HUES48 (cell line): ENCODE data around the gene MTMR12.

Experiments
- H3K27ac ChIP-seq: one replicate; pipeline ENCODE4 v1.7.0; 2013; ENCODE audit warnings: low read depth, low read length, inconsistent platforms
- H3K27me3 ChIP-seq: 2 replicates; pipeline ENCODE4 v1.6.1; 2013; ENCODE audit warnings: mild to moderate bottlenecking, low read length; ENCODE audit not compliant: control insufficient read depth, insufficient read depth
- H3K36me3 ChIP-seq: 2 replicates; pipeline ENCODE4 v1.6.1; 2013; ENCODE audit warnings: low read length; ENCODE audit not compliant: control insufficient read depth, insufficient read depth
- H3K4me1 ChIP-seq: 2 replicates; pipeline ENCODE4 v1.6.1; 2013; ENCODE audit warnings: mild to moderate bottlenecking, low read length; ENCODE audit not compliant: control insufficient read depth, insufficient read depth
- H3K4me3 ChIP-seq: 2 replicates; pipeline ENCODE4 v1.5.1; 2013; ENCODE audit warnings: mild to moderate bottlenecking, low read depth, low read length
- H3K9ac ChIP-seq: 2 replicates; pipeline ENCODE4 v1.6.1; 2013; ENCODE audit warnings: mild to moderate bottlenecking, low read depth, low read length, moderate library complexity
- H3K9me3 ChIP-seq: 2 replicates; pipeline ENCODE4 v1.6.1; 2013; ENCODE audit warnings: low read length; ENCODE audit not compliant: control insufficient read depth, insufficient read depth

The MTMR12 gene

DNA sequence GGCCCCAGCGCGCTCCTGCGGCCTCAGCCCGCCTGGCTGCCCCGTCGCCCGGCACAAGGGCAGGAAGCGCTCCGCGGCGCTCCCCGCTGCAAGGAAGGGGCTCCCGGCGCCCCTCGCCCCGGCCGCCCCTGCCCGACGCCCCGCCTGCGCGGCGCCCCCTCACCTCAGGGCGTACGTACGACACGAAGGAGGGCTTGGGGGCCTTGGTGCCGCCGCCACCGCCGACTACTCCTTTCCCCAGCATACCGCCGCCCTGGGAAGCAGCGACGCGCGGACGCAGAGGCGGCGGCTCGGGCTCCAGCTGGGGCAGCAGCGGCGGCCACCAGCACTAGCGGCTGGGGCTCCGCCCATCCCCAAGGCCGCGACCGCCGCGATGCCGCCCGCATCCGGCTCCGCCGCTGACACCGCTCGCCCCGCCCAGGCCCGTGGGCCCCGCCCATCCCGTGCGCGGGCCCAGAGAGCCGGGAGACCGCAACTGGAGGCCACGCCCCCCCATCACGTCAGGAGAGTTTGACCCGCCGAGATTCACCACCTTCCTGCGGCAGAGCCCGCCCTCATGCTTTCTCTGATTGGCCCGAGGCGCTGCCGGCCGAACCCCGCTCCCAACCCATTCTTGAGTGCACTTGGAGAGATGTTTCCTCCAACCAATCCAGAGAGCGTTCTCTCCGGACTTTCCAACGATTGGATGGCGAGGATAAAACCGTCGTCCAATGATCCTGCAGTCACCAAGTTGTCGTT, at the start of gene MTMR12:
MTMR12 (minus strand) TSS at position 345 of the 738 bp plus-strand sequence; CDS start at position 244, 101 bp downstream.
- H3K4me3 ChIP-seq: peak within 1 kb of the TSS; percentile 96
- H3K9ac ChIP-seq: peak within 1 kb of the TSS; percentile 83
- H3K27ac ChIP-seq: peak within 1 kb of the TSS; percentile 78

GRCh38 chr5:32362527-32362926, 49.8 kb upstream of the MTMR12 start:
- no peak overlapping the region for H3K9ac ChIP-seq
- H3K4me1 ChIP-seq: peaks cover 16% of the 10 kb centered on the region
- no peaks in the 10 kb centered on the region for H3K9me3 ChIP-seq
- no peaks in the 10 kb centered on the region for H3K27me3 ChIP-seq
- peaks cover 39% of the 10 kb centered on the region for H3K36me3 ChIP-seq
- no peak overlapping the region for H3K27ac ChIP-seq
- no peak overlapping the region for H3K4me3 ChIP-seq

More for the DNA sequence above, at the start of gene MTMR12:
- Histone ChIP-seq H3K36me3 (peaks cover 4% of the 10 kb centered on the region), H3K9me3 (no peaks in the 10 kb centered on the region), H3K4me1 (peaks cover 10% of the 10 kb centered on the region), H3K27me3 (no peaks in the 10 kb centered on the region)

- no peak overlapping the region for H3K9ac ChIP-seq
- H3K4me1 ChIP-seq: peaks cover 16% of the 10 kb centered on the region
- H3K9me3 ChIP-seq: no peaks in the 10 kb centered on the region
- H3K4me3 ChIP-seq: no peak overlapping the region
- H3K27me3 ChIP-seq: no peaks in the 10 kb centered on the region
- peaks cover 48% of the 10 kb centered on the region for H3K36me3 ChIP-seq
- no peak overlapping the region for H3K27ac ChIP-seq
Observed at GRCh38 chr5:32360906-32361305, 48.2 kb upstream of the MTMR12 start.

- Histone ChIP-seq H3K4me1 (peaks cover 16% of the 10 kb centered on the region), H3K4me3 (no peak overlapping the region), H3K27me3 (no peaks in the 10 kb centered on the region), H3K36me3 (peaks cover 57% of the 10 kb centered on the region), H3K9me3 (no peaks in the 10 kb centered on the region), H3K9ac (peak overlapping the region; percentile 21; the same call in 1 of the 2 replicates), H3K27ac (peak overlapping the region; percentile 82)
Observed at GRCh38 chr5:32358611-32359010, 45.9 kb upstream of the MTMR12 start.

DNA sequence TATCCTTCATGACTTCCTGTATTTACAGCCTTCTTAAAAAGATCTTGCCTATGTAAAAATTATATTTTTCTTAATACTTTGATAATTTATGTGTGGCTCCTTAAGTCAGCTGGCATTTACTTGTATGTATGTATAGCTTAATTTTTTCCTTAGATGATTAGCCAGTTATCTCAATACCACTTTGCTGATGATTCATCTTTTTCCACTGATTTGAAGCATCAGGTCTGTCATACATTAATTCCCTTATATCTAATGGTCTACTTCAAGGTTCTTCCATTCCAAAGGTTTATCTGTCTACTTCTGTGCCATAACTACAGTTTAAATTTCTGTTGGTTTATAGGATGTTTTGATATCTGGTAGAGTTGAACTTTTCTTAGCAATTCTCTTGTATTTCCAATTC, 44.9 kb upstream of the MTMR12 start:
- H3K4me1 ChIP-seq: peaks cover 16% of the 10 kb centered on the region
- H3K36me3 ChIP-seq: peaks cover 50% of the 10 kb centered on the region
- H3K4me3 ChIP-seq: no peak overlapping the region

DNA sequence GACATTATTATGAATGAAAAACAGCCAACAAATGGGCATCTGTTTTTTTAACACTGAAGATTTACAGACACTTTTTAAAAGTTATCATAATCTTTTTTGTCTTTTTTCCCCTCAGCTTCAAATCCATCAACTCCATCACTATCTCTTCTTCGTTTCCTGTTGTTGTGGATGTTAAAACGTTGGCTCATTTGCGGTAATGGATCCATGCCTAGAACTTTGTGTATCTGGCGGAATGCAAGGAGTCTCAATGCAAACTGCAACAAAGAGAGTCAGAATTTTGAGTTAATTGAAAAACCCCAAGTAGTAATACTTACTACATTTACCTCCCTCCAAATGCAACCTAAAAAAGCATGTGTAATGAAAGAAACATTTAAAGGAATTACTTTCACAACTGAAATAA, 42.9 kb upstream of the MTMR12 start:
- peaks cover 16% of the 10 kb centered on the region for H3K4me1 ChIP-seq
- H3K36me3 ChIP-seq: peaks cover 39% of the 10 kb centered on the region
- no peaks in the 10 kb centered on the region for H3K27me3 ChIP-seq

More for the DNA sequence above, 44.9 kb upstream of the MTMR12 start:
- no peaks in the 10 kb centered on the region for H3K9me3 ChIP-seq
- no peaks in the 10 kb centered on the region for H3K27me3 ChIP-seq
- no peak overlapping the region for H3K27ac ChIP-seq
- no peak overlapping the region for H3K9ac ChIP-seq

DNA sequence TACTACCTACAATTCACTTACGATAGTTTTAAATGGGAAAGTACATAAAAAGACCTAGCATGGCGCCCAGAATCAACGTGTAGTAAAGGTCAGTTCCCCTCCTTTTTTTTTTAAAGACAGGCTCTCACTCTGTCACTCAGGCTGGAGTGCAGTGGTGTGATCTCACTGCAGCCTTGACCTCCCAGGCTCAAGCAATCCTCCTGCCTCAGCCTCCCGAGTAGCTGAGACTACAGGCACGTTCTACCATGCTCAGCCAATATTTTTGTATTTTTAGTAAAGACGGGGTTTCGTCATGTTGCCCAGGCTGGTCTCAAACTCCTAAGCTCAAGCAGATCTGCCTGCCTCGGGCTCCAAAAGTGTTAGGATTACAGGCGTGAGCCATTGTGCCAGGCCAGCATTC, 40.7 kb upstream of the MTMR12 start:
- Histone ChIP-seq H3K27me3 (no peaks in the 10 kb centered on the region), H3K9me3 (peaks cover 3% of the 10 kb centered on the region; the same call in 1 of the 2 replicates), H3K27ac (no peak overlapping the region), H3K36me3 (peaks cover 39% of the 10 kb centered on the region), H3K9ac (no peak overlapping the region), H3K4me1 (no peaks in the 10 kb centered on the region), H3K4me3 (no peak overlapping the region)

More for the DNA sequence above, 42.9 kb upstream of the MTMR12 start:
- Histone ChIP-seq H3K27ac (no peak overlapping the region), H3K9ac (no peak overlapping the region), H3K9me3 (no peaks in the 10 kb centered on the region), H3K4me3 (no peak overlapping the region)

DNA sequence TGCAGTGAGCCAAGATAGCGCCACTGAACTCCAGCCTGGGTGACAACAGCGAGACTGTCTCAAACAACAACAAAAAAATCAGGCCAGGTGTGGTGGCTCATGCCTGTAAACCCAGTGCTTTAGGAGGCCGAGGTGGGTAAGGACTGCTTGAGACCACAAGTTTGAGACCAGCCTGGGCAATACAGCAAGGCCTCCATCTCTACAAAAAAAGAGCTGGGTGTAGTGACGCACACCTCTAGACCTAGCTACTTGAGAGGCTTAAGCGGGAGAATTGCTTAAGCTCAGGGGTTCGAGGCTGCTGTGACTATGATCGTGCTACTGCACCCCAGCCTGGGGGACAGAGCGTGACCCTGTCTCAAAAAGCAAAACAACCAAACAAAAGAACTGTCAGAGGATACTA, 39.9 kb upstream of the MTMR12 start:
- Histone ChIP-seq H3K36me3 (peaks cover 37% of the 10 kb centered on the region), H3K27ac (no peak overlapping the region), H3K9ac (no peak overlapping the region), H3K9me3 (peaks cover 5% of the 10 kb centered on the region; the same call in 1 of the 2 replicates), H3K4me3 (no peak overlapping the region), H3K27me3 (no peaks in the 10 kb centered on the region), H3K4me1 (no peaks in the 10 kb centered on the region)

GRCh38 chr5:32346869-32347268, 34.1 kb upstream of the MTMR12 start:
- no peaks in the 10 kb centered on the region for H3K36me3 ChIP-seq
- no peaks in the 10 kb centered on the region for H3K4me1 ChIP-seq
- H3K27ac ChIP-seq: no peak overlapping the region
- peaks cover 22% of the 10 kb centered on the region for H3K9me3 ChIP-seq
- H3K4me3 ChIP-seq: peak overlapping the region; percentile 27; the same call in 1 of the 2 replicates
- no peaks in the 10 kb centered on the region for H3K27me3 ChIP-seq
- no peak overlapping the region for H3K9ac ChIP-seq

DNA sequence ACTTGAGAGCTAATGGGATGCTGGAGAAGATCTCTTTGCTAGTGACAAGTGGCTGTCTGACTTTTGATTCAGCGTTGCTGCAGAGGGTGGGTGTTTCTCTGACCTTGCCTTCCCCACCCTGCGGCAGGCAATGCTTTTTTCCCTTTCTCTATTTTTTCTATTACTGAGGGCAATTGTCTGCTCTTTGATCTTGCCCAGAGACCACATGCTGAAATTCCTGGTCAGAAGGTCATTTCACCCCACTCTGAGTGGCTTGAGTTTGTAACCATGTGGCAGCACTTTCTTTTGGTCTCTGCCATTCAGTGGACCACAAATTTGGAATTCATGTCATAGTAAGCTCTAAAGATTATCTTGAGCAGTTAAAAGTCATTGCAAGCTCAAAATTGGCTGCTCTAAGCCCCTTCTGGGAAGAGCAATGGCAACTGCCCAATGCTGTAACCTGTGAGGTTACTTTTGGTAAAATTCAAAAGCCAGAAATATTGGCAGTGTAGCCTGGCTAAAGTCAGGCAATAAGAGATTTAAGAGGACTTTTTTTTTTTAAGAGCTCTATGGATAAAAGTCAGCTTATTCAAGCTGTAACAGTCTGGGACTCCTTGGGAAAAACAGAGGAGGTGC, 30.4 kb upstream of the MTMR12 start:
- Histone ChIP-seq H3K36me3 (no peaks in the 10 kb centered on the region), H3K9ac (no peak overlapping the region), H3K27me3 (no peaks in the 10 kb centered on the region), H3K4me1 (no peaks in the 10 kb centered on the region), H3K4me3 (no peak overlapping the region), H3K27ac (no peak overlapping the region), H3K9me3 (peaks cover 50% of the 10 kb centered on the region)

DNA sequence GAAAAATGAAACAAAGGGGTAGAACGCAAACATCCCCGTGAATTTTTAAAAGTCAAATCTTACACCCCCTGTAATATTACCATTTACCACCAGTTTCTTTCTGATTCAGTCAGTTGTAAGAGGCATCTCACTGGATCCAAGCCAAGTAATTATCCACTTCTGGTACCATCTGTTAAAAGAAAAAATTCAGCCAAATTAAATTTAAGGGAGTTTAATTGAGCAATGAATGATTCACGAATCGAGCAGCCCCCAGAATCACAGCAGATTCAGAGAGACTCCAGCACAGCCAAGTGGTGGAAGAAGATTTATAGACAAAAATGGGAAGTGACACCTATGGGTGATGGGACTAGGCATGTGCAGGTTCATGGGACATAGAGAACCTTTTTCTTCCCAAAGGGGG, 29.9 kb upstream of the MTMR12 start:
- peaks cover 54% of the 10 kb centered on the region for H3K9me3 ChIP-seq

More for the DNA sequence above, 29.9 kb upstream of the MTMR12 start:
- no peaks in the 10 kb centered on the region for H3K36me3 ChIP-seq
- no peaks in the 10 kb centered on the region for H3K27me3 ChIP-seq
- H3K4me1 ChIP-seq: no peaks in the 10 kb centered on the region
- no peak overlapping the region for H3K4me3 ChIP-seq
- no peak overlapping the region for H3K27ac ChIP-seq
- H3K9ac ChIP-seq: no peak overlapping the region
